Measurements from ENCODE around the gene PLD4.

The PLD4 gene

DNA sequence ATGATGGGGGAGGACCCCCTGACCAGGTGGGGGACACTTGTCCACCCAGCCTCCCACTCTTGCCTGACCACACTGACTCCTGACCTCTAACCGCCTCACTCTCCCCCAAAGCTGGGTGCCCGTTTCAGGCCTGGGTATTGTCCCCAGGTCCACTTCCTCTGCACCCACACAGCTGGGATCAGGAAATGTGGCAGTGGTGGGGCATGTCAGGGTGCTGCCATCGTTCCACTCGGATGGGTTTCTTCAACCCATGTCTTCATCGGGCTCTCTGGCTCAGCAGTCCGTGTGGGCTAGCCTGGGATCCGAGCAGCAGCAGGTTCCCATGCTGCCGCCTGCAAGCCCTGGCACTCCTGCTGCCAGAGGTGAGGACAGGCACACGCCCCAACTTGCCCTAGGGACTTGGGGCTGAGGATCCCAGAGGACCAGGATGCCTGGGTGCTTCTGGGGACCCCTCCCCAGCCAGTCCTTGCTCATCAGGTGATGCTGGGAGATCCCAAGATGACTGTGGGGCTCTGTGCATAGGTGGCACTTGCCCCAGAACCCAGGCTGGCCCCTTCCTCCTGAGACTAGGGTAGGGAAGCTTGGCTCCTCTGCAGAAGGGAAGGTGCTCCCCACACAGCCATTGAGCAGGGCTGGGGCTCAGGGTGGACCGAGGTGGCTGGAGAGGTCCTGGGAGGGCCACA lies 58.0 kb downstream of the PLD4 start:
- Mint-ChIP-seq H3K9me3 (no peaks in the 10 kb centered on the region), H3K4me1 (ENCODE audit: low read depth in 2 of 2) (peaks cover 9 to 18% of the 10 kb centered on the region in 2 donors), H3K27me3 (peaks cover 16 to 21% of the 10 kb centered on the region in 2 donors), H3K27ac (no peak overlapping the region), H3K4me3 (no peak overlapping the region), H3K36me3 (ENCODE audit: insufficient read depth) (peaks cover 21% of the 10 kb centered on the region)
- no peak for DNase-seq
- no peak for ATAC-seq (replicated peaks)
